Lower leg skin (tissue), 3 donors: ENCODE data around the gene NPAS2.

Experiments
- CTCF ChIP-seq, 3 donors: fragments of 450-650 bp; IDR thresholded peaks; one replicate each; pipeline ENCODE4 v1.5.1; 2016; ENCODE audit warnings: antibody characterized with exemption in 3 of 3, mild to moderate bottlenecking in 3 of 3, moderate library complexity in 2 of 3
- POLR2A ChIP-seq, 2 donors: fragments of 450-650 bp; IDR thresholded peaks; one replicate each; pipeline ENCODE4 v1.6.1; 2016 to 2017; ENCODE audit warnings: antibody characterized with exemption in 2 of 2, mild to moderate bottlenecking in 1 of 2, moderate library complexity in 1 of 2

GRCh38 chr2:100786297-100786658 is 33.7 kb upstream of the NPAS2 start:
- TF ChIP-seq POLR2A (IDR thresholded peaks at IDR 0.05): no peak
- no peak for TF ChIP-seq CTCF (IDR thresholded peaks at IDR 0.05)
